A549 (cell line): ENCODE measurements around the gene REM2. TPM values are rescaled to one million over a fixed set of nuclear protein-coding genes. Genes with fewer than 3 reads are reported as not detected.

Source experiments
- ATAC-seq, 2 experiments: fragments of 200-7000 bp in 1 of 2; fragments of >200 bp in 1 of 2; cut with Nextera tagmentation in 1 of 2; cut with Tn5 transposase in 1 of 2; 3 replicates each; pipeline versions ENCODE4 v1.8.0 to v1.9.1; 2018 to 2020; ENCODE audit warnings: mild to moderate bottlenecking in 1 of 2, moderate library complexity in 1 of 2
- CTCF ChIA-PET: fragments of 300-600 bp; sonication (Branson Sonifier 250); formaldehyde crosslinking; extraction: SDS; loops from one replicate; lab custom pipeline; 2021; ENCODE audit warnings: antibody characterized with exemption, inconsistent platforms; lab: Yijun Ruan, JAX
- POLR2A ChIA-PET: fragments of 350-600 bp; formaldehyde crosslinking; extraction: SDS; loops from one replicate; lab custom pipeline; 2021; ENCODE audit warnings: antibody characterized with exemption, inconsistent platforms; lab: Yijun Ruan, JAX
- DNase-seq, 2 experiments: peaks; one replicate each; pipeline versions ENCODE4 v3.0.0 to v3.0.0-alpha.2; 2011 to 2016; ENCODE audit warnings: low read depth in 1 of 2, low spot score in 1 of 2
- FAIRE-seq: peaks from 2 replicates; lab custom pipeline; 2011; peaks lifted over from hg19 to GRCh38; lab: Jason Lieb, UNC
- H3K27ac ChIP-seq, 2 experiments: fragments of >200 bp; sonication (Bioruptor Twin); formaldehyde crosslinking; 3 replicates each; pipeline ENCODE4 v1.5.1; 2016 to 2017
- H3K4me1 ChIP-seq: fragments of >200 bp; sonication (Bioruptor Twin); formaldehyde crosslinking; 3 replicates; pipeline ENCODE4 v1.6.1; 2016
- H3K4me2 ChIP-seq: fragments of >200 bp; sonication (Bioruptor Twin); formaldehyde crosslinking; 3 replicates; pipeline ENCODE4 v1.6.1; 2016
- H3K4me3 ChIP-seq: fragments of >200 bp; sonication (Bioruptor Twin); formaldehyde crosslinking; 3 replicates; pipeline ENCODE4 v1.5.1; 2016
- H3K9me3 ChIP-seq: fragments of >200 bp; sonication (Bioruptor Twin); formaldehyde crosslinking; 3 replicates; pipeline ENCODE4 v1.6.1; 2016
- ATOH8 ChIP-seq: fragments of 250-450 bp; sonication (Bioruptor Pico); IDR thresholded peaks from 2 replicates; pipeline ENCODE4 v1.5.0; 2020; ENCODE audit warnings: low read depth, mild to moderate bottlenecking, moderate library complexity
- BCL3 ChIP-seq: fragments of >200 bp; sonication (Bioruptor Twin); formaldehyde crosslinking; IDR thresholded peaks from 3 replicates; pipeline ENCODE4 v1.6.1; 2016
- CBX2 ChIP-seq: fragments of 200-600 bp; sonication (generic); IDR thresholded peaks from 2 replicates; pipeline ENCODE4 v1.6.1; 2016; ENCODE audit warnings: low read depth, mild to moderate bottlenecking, borderline replicate concordance
- CHD4 ChIP-seq: fragments of 200-600 bp; sonication (generic); IDR thresholded peaks from 2 replicates; pipeline ENCODE4 v1.6.1; 2016; ENCODE audit warnings: antibody characterized with exemption, mild to moderate bottlenecking, borderline replicate concordance
- EHF ChIP-seq: fragments of 250-450 bp; sonication (Bioruptor Pico); IDR thresholded peaks from 2 replicates; pipeline ENCODE4 v1.5.0; 2020; ENCODE audit warnings: mild to moderate bottlenecking
- FOSB ChIP-seq: fragments of 250-450 bp; sonication (Bioruptor Pico); IDR thresholded peaks from 2 replicates; pipeline ENCODE4 v1.5.0; 2020; ENCODE audit warnings: mild to moderate bottlenecking, moderate library complexity
- HDAC2 ChIP-seq: fragments of 200-600 bp; sonication (generic); IDR thresholded peaks from 2 replicates; pipeline ENCODE4 v1.6.1; 2016
- HOXB13 ChIP-seq: fragments of 250-450 bp; sonication (Bioruptor Pico); IDR thresholded peaks from 2 replicates; pipeline ENCODE4 v1.5.0; 2020; ENCODE audit warnings: low read depth, mild to moderate bottlenecking, moderate library complexity
- MAZ ChIP-seq: fragments of 150-350 bp; IDR thresholded peaks from 2 replicates; pipeline ENCODE4 v1.6.1; 2014; ENCODE audit warnings: antibody characterized with exemption, low read depth, low read length, borderline replicate concordance
- MYC ChIP-seq: IDR thresholded peaks from 2 replicates; pipeline ENCODE4 v1.6.1; 2012; ENCODE audit warnings: mild to moderate bottlenecking, inconsistent platforms, low read length, improper control_type of control experiment, borderline replicate concordance
- NR3C1 ChIP-seq: fragments of >200 bp; sonication (Bioruptor Twin); formaldehyde crosslinking; IDR thresholded peaks from 3 replicates; pipeline ENCODE4 v1.6.1; 2017
- RAD21 ChIP-seq, 2 experiments: fragments of >200 bp in 1 of 2; sonication (Bioruptor Twin) in 1 of 2; formaldehyde crosslinking in 1 of 2; IDR thresholded peaks in 1 of 2; conservative IDR thresholded peaks in 1 of 2; 2 replicates in 1 of 2; 3 replicates in 1 of 2; pipeline ENCODE4 v1.6.1; 2012 to 2018; ENCODE audit warnings: inconsistent platforms in 1 of 2
- RARB ChIP-seq: fragments of 250-450 bp; sonication (Bioruptor Pico); IDR thresholded peaks from 2 replicates; pipeline ENCODE4 v1.8.0; 2021; ENCODE audit warnings: mild to moderate bottlenecking, moderate library complexity
- RCOR1 ChIP-seq: fragments of 150-350 bp; IDR thresholded peaks from 2 replicates; pipeline ENCODE4 v1.6.1; 2014; ENCODE audit warnings: antibody characterized with exemption, low read length, low read depth
- SMC3 ChIP-seq: fragments of >200 bp; sonication (Bioruptor Twin); formaldehyde crosslinking; IDR thresholded peaks from 3 replicates; pipeline ENCODE4 v1.6.1; 2018; ENCODE audit warnings: inconsistent platforms
- TFCP2L1 ChIP-seq: fragments of 250-450 bp; sonication (Bioruptor Pico); IDR thresholded peaks from 2 replicates; pipeline ENCODE4 v1.5.0; 2021; ENCODE audit warnings: mild to moderate bottlenecking
- ZFP36 ChIP-seq: fragments of 450-650 bp; IDR thresholded peaks from 2 replicates; pipeline ENCODE4 v1.6.1; 2014; ENCODE audit warnings: borderline replicate concordance; ENCODE audit not compliant: partially characterized antibody
- ZSCAN20 ChIP-seq: fragments of 250-450 bp; sonication (Bioruptor Pico); IDR thresholded peaks from 2 replicates; pipeline ENCODE4 v1.8.0; 2022; ENCODE audit warnings: mild to moderate bottlenecking, moderate library complexity
- WGBS: methylation state at CpG from one replicate; pipeline ENCODE4 v1.1.6; 2017; ENCODE audit errors: missing lambda C conversion rate; 5-methylcytosine and 5-hydroxymethylcytosine counted together
- polyA plus RNA-seq, 4 experiments: library from polyadenylated mRNA; depleted of rRNA in 3 of 4; stranded (reverse); fragments of >200 nt; fragmentation: RNase III in 1 of 4; extraction: RNeasy Plus Mini Kit Qiagen cat#74134 plus additional on column Dnase treatment in 1 of 4; gene quantifications; 2 replicates in 3 of 4; 3 replicates in 1 of 4; pipeline ENCODE4 v1.2.3, GENCODE V29; 2011 to 2017
- TF ChIP-seq, protein P1 (sequence below): fragments of >200 bp; sonication (Bioruptor Twin); formaldehyde crosslinking; IDR thresholded peaks from 3 replicates; pipeline ENCODE4 v1.5.1; 2016
- TF ChIP-seq, protein P2 (sequence below): fragments of 150-350 bp; IDR thresholded peaks from 2 replicates; pipeline ENCODE4 v1.6.1; 2014; ENCODE audit warnings: low read depth, mild to moderate bottlenecking, low read length

The REM2 gene
- polyA plus RNA-seq, 2 of the 4 experiments (the other 2 are of a cell fraction), result 0.23 to 0.31 TPM

DNA sequence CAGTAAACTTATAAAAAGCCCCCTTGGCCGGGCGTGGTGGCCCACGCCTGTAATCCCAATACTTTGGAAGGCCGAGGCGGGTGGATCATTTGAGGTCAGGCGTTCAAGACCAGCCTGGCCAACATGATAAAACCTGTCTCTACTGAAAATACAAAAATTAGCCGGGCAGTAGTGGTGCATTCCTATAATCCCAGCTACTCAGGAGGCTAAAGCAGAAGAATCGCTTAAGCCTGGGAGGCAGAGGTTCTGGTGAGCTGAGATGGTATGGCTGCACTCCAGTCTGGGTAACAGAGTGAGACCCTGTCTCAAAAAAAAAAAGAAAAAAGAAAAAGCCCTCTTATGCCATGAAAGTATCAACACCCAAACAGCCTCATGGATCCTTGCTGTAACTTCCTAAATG lies 42.5 kb downstream of the REM2 start:
- Histone ChIP-seq H3K4me1 (peaks cover 33% of the 10 kb centered on the region), H3K27ac (no peak overlapping the region), H3K9me3 (no peaks in the 10 kb centered on the region), H3K4me2 (no peak overlapping the region), H3K4me3 (no peak overlapping the region)
- FAIRE-seq, result no peak
- POLR2A ChIA-PET, result no interaction called here
- no peak for ATAC-seq
- CTCF ChIA-PET, result interaction anchor here (1.2 kb wide), 1 partner anchor 355 kb away, joined by 4 read pairs; no protein-coding TSS in a partner anchor
- TF ChIP-seq RAD21 (conservative IDR thresholded peaks at IDR 0.05 in 1 of 2, IDR thresholded peaks at IDR 0.05 in 1 of 2) (no peak), SMC3 (no peak), FOSB (no peak), MAZ (no peak), EHF (CRISPR knock-in tag) (no peak), TFCP2L1 (CRISPR knock-in tag) (no peak)
- TF ChIP-seq, protein P1, sequence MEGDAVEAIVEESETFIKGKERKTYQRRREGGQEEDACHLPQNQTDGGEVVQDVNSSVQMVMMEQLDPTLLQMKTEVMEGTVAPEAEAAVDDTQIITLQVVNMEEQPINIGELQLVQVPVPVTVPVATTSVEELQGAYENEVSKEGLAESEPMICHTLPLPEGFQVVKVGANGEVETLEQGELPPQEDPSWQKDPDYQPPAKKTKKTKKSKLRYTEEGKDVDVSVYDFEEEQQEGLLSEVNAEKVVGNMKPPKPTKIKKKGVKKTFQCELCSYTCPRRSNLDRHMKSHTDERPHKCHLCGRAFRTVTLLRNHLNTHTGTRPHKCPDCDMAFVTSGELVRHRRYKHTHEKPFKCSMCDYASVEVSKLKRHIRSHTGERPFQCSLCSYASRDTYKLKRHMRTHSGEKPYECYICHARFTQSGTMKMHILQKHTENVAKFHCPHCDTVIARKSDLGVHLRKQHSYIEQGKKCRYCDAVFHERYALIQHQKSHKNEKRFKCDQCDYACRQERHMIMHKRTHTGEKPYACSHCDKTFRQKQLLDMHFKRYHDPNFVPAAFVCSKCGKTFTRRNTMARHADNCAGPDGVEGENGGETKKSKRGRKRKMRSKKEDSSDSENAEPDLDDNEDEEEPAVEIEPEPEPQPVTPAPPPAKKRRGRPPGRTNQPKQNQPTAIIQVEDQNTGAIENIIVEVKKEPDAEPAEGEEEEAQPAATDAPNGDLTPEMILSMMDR, result no peak
- no peak for DNase-seq
- 90% methylated on average over 8 of the region's 8 CpGs for WGBS

DNA sequence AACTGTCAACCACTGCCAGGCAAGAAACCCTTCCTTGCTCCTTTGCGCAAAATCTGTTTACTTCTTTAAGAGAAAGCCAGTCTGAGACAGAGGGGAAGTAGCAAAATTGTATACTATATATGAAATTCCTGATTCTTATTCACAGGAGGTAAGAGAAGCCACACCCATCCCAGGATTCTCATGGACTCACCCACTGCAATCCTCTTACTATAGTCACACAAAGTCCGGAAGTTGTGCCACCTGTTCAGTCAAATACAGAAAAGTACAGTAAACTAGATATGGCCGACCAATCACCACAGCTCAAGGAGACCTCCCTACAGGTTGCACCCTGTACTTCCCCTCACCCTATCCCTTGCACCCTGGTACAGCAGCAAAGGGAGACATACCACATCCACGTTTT lies 43.3 kb downstream of the REM2 start:
- no peak overlapping the region for H3K4me3 ChIP-seq
- CTCF ChIA-PET, result interaction anchor here (1.2 to 2.2 kb wide), 2 partner anchors 26 to 356 kb away, joined by 4 to 10 read pairs; no protein-coding TSS in a partner anchor
- POLR2A ChIA-PET, result no interaction called here
- 0 out of 3 replicates have a peak overlapping the region, but pooled peaks have one; percentile 6 for H3K4me2 ChIP-seq
- peak in 1 of 2 experiments; percentile 27 for DNase-seq
- FAIRE-seq, result no peak
- ATAC-seq, result no peak
- no peaks in the 10 kb centered on the region for H3K9me3 ChIP-seq
- 79% methylated on average over 4 of the region's 4 CpGs for WGBS
- peaks cover 33% of the 10 kb centered on the region for H3K4me1 ChIP-seq
- TF ChIP-seq BCL3 (no peak), ATOH8 (CRISPR knock-in tag) (no peak), RARB (CRISPR knock-in tag) (no peak), CBX2 (no peak), NR3C1 (no peak), CHD4 (no peak), RCOR1 (no peak), ZSCAN20 (CRISPR knock-in tag) (no peak), ZFP36 (no peak), HDAC2 (no peak), HOXB13 (CRISPR knock-in tag) (no peak), MYC (no peak)
- TF ChIP-seq, protein P2, sequence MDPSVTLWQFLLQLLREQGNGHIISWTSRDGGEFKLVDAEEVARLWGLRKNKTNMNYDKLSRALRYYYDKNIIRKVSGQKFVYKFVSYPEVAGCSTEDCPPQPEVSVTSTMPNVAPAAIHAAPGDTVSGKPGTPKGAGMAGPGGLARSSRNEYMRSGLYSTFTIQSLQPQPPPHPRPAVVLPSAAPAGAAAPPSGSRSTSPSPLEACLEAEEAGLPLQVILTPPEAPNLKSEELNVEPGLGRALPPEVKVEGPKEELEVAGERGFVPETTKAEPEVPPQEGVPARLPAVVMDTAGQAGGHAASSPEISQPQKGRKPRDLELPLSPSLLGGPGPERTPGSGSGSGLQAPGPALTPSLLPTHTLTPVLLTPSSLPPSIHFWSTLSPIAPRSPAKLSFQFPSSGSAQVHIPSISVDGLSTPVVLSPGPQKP, result no peak
- no peak overlapping the region for H3K27ac ChIP-seq
